Right hindlimb (tissue), 1 donor: ENCODE results near the gene CLMN.
"Not testable (repeated sequence)": the region's sequence is repeated elsewhere in the genome, so short reads cannot be mapped to it uniquely, and the experiment has no call there.

Experiments
- DNase-seq: peaks from one replicate; pipeline ENCODE4 v3.0.0-alpha.2; 2018

CLMN gene

GRCh38 chr14:95283802-95284201, 35.9 kb downstream of the CLMN start:
- not testable (repeated sequence) for DNase-seq

DNA sequence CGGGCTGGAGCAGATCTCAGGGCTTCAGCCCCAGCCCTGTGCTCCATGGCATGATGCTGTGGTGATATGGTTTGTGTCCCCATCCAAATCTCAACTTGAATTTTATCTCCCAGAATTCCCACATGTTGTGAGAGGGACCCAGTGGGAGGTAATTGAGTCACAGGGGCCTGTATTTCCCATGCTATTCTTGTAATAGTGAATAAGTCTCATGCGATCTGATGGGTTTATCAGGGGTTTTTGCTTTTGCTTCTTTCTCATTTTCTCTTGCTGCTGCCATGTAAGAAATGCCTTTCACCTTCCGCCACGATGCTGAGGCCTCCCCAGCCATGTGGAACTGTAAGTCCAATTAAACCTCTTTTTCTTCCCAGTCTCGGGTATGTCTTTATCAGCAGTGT, 36.7 kb downstream of the CLMN start:
- not testable (repeated sequence) for DNase-seq

DNA sequence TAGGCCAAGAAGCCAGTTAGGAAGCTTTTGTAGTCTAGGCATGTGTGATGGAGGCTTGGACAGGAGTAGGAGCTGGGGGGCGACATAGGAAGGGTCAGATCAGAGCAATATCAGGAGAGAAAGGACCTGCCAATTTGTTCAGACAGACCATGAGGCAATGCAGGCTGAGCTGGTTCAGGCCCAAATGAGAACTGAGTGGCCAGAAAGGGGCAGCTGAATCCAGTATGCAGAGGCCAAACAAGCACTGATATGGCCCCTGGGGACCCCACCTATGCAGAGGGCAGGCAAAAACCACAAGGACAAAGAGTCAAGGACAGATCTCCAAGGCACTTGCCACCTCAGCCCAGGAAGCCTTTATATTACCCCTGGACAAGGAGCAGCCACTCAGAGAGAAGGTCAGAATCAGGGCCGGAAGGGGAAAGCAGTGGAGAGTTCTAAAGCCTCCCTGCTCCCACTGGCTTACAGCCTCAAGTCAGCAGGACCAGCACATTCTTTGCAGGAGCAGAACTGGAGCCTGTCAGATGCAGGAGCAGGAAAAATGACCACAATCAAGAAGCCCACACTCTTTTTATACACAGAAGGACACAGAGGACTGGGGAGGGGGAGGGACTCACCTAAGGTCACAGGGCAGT, 37.2 kb downstream of the CLMN start:
- DNase-seq: no peak

- no peak for DNase-seq
These were observed 38.0 kb downstream of the CLMN start for GRCh38 chr14:95281560-95282176.

GRCh38 chr14:95275494-95275893, 44.2 kb downstream of the CLMN start:
- no peak for DNase-seq

- DNase-seq: no peak
These were observed 44.8 kb downstream of the CLMN start for GRCh38 chr14:95274874-95275273.

DNA sequence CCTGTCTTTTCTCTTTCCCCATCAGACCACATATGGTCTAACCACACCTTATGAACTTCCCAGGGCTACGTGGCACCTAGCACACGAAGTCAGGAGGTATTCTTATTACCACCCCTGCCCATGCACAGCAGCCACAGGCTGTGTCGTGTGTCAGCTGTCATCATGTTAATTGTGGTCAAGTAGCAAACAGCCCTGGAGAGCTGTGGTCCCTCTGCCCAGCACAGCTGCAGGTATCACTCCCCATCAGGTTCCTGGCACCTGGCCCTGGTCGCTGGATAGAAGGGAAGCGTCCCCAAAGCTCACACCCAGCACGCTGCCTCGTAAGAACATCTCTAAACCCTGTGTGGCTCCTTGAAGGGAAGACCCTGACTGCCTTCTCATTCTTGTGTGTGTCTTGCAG, 45.4 kb downstream of the CLMN start:
- no peak for DNase-seq

GRCh38 chr14:95273001-95273978, 46.4 kb downstream of the CLMN start:
- DNase-seq: no peak

DNA sequence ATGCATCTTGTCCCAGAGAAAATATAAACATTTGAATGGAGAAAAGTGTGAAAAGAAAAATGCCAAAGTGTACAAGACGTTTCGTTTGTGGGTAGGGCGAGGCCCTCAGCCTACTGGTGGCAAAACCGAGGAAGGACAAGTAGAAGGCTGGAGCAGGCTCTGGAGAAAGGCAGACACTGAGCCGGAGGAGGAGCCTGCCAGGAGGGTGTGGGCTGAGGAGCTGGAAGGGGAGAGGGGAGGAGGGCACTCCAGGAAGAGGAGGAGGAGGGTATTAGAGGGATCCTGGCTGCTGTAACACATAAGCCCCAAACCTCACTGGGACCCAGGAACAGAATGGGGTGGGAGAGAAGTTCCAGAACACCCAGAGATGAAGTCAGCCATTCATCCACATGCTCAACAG, 47.7 kb downstream of the CLMN start:
- DNase-seq: no peak

GRCh38 chr14:95270203-95270602, 49.5 kb downstream of the CLMN start:
- DNase-seq: no peak

- DNase-seq: no peak
These were observed 50.2 kb downstream of the CLMN start for GRCh38 chr14:95269493-95269892.

- DNase-seq: no peak
These were observed 51.4 kb downstream of the CLMN start for GRCh38 chr14:95268350-95268749.

DNA sequence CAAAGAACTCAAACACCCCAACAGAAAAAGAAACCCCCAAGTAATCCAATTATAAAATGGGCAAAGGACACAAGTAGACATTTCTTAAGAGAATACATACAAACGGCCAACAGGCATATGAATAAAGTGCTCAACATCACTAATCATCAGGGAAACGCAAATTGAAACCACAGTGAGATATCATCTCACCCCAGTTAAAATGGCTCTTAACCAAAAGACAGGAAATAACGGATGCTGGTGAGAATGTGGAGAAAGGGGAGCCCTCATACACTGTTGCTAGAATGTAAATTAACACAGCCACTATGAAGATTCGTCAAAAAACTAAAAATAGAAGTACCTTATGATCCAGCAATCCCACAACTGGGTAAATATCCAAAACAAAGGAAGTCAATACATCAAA, 52.4 kb downstream of the CLMN start:
- no peak for DNase-seq

DNA sequence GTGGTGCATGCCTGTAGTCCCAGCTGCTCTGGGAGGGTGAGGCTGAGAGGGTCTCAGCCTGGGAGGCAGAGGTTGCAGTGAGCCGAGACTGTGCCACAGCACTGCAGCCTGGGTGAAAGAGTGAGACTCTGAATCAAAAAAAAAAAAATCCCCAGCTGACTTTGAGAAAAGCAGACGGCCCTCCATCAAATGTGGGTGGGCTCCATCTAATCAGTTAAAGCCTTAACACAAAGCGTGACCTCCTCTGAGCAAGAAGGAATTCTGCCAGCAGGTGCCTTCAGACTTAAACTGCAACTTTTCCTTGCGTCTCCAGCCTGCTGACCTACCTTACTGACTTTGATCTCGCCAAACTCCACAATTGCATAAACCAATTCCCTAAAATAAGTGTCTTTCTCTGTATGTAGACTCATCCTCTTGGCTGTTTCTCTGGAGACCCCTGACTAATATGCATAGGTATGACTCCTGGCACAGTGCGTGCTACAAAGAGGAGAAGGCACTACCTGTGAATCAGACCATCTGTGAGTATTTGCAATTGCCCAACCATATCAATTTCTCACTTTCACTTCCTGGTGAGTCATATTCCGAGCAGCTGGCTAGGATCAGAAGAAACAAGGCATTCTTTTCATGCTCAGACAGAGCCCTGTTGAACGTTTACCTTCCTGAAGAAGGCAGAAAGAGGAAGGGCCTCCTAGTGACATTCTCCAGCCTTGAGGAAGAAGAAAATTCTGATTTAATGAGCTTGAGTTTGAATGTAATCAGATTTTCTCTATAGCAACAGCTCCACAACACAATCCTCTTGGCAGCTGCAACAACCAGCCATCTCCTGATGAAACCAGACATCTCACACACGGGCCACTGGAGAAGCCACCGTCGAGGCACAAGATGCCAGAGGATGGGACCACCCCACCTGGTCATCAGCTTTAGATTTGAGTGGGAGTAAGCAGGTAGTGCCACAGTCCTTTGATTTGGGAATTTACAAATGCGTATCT, 54.3 kb downstream of the CLMN start:
- no peak for DNase-seq

- no peak for DNase-seq
These were observed 55.3 kb downstream of the CLMN start for GRCh38 chr14:95264271-95264973.

DNA sequence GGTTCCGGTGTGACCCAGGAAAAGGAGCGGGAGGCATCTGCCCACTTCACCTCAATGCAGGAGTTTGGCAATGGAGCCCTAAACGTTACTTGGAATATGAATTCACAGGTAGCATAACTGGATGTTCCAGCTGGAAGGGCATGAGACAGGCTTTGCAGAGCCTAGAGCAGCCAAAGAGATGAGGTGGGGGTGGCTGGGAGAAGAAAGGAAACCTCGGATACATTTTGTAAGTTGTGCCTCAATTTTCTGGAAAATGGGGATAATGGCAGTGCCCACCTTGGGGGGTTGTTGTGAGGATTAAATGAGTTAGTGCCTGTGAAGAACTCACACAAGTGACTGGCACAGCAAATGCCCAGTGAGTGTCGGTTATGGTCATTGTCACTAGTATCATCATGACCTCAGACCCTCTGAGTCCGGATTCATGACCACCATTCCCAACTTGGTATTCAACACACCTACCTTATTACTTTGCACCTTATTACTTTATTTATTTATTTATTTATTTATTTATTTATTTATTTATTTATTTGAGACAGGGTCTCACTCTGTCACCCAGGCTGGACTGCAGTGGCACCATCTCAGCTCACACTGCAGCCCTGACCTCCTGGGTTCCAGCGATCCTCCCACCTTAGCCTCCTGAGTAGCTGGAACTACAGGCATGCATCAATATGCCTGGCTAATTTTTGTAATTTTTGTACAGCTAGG, 56.0 kb downstream of the CLMN start:
- DNase-seq: no peak

DNA sequence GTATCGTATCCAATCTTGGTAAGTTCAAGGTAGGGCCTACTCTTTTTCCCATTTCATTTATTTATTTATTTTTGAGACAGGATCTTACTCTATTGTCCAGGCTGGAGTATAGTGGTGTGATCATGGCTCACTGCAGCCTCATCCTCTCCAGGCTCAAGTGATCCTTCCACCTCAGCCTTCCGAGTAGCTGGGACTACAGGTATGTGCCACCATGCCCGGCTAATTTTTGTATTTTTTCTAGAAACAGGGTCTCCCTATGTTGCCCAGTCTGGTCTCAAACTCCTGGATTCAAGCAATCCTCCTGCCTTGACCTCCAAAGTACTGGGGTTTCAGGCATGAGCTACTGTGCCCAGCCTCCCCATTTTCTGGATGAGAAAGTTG, 57.2 kb downstream of the CLMN start:
- DNase-seq: no peak

DNA sequence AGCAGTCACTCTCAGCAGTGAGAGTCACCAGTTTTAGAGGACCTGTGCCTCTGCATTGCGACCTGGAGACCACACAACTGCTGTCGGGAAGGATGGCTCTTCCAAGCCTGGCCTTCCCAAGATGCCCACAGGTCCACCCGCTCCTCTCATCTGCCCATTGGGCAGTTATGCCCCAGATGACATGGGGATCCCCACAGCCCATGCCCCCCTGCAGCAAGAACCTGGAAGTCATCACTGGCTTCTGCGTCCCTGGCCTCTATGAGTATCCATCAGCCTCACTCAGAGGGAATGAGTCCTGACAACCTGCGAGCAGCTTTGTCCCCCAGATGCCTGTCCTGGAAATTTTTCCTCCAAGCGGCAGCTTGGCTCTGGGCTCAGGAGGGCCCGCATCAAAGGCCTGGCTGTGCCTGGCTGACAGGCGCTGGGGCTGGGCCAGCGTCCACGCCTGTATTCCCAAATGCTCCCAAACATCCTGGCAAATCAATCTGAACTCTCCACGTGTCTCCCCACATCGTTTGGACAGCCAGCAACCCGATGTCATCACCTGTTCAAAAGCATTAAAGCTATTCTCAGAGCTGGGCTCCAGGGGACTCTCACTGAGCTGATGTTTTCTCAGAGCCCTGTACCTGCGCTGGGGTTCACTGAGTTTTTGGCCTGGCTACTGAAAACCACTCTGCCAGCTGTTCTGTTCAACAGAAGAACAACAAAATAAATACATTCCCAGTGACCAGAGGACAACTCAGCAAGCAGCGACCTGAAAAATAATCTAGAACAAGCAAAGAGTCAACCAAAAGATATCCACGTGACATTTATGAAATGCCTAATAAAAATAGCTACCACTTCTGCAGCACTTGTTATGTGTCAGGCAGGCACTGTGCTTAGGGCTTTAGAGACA, 57.8 kb downstream of the CLMN start:
- DNase-seq: peak; percentile 61

- peak; percentile 57 for DNase-seq
These were observed 59.0 kb downstream of the CLMN start for GRCh38 chr14:95260537-95261361.
